BE2C (cell line): Measurements from ENCODE around the gene SPACA7.

Experiments
- DNase-seq: peaks from one replicate; pipeline ENCODE4 v3.0.0-alpha.2; 2020
- H3K27me3 ChIP-seq: fragments of 250-450 bp; sonication (Bioruptor Pico); 2 replicates; pipeline ENCODE4 v1.5.1; 2020; ENCODE audit warnings: mild to moderate bottlenecking
- H3K36me3 ChIP-seq: fragments of 250-450 bp; sonication (Bioruptor Pico); 2 replicates; pipeline ENCODE4 v1.5.1; 2020; ENCODE audit warnings: mild to moderate bottlenecking
- H3K4me1 ChIP-seq: fragments of 250-450 bp; sonication (Bioruptor Pico); 2 replicates; pipeline ENCODE4 v1.5.1; 2020
- H3K4me3 ChIP-seq: 2 replicates; pipeline ENCODE4 v1.5.1; 2011; ENCODE audit warnings: low read depth, low read length
- H3K9me3 ChIP-seq: fragments of 250-450 bp; sonication (Bioruptor Pico); 2 replicates; pipeline ENCODE4 v1.5.1; 2020
- CTCF ChIP-seq: IDR thresholded peaks from 2 replicates; pipeline ENCODE4 v1.5.1; 2012; ENCODE audit warnings: mild to moderate bottlenecking, low read depth, low read length

The SPACA7 gene

GRCh38 chr13:112330479-112331381 is 45.4 kb upstream of the SPACA7 start:
- no peak for DNase-seq
- Histone ChIP-seq H3K4me1 (no peaks in the 10 kb centered on the region), H3K27me3 (peaks cover 82% of the 10 kb centered on the region), H3K36me3 (no peaks in the 10 kb centered on the region), H3K4me3 (no peak overlapping the region), H3K9me3 (no peaks in the 10 kb centered on the region; the same call in 1 of the 2 replicates)
- no peak for TF ChIP-seq CTCF

DNA sequence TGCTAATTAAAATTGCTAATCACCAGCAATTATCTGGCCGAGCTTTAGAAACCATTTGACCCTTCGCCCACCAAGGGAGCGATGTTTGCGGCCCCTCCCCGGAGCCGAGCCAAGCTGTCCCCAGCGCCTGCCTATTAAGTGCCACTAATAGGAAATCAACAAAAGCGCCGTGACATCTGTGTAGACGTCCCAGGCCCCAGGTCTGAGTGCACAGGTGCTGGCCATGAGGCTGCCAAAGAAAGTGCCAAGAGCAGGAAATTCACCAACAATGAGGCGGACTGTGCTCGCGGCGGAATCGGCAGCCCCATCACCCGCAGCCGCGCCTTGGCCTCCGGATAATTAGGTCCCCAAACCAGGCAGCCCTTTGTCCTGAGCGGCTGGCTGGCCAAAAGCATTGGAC is 44.5 kb upstream of the SPACA7 start:
- H3K36me3 ChIP-seq, result no peaks in the 10 kb centered on the region
- peaks cover 73% of the 10 kb centered on the region for H3K27me3 ChIP-seq
- no peaks in the 10 kb centered on the region; the same call in 1 of the 2 replicates for H3K9me3 ChIP-seq
- no peak for DNase-seq
- TF ChIP-seq CTCF, result no peak
- H3K4me3 ChIP-seq, result no peak overlapping the region
- H3K4me1 ChIP-seq, result no peaks in the 10 kb centered on the region

DNA sequence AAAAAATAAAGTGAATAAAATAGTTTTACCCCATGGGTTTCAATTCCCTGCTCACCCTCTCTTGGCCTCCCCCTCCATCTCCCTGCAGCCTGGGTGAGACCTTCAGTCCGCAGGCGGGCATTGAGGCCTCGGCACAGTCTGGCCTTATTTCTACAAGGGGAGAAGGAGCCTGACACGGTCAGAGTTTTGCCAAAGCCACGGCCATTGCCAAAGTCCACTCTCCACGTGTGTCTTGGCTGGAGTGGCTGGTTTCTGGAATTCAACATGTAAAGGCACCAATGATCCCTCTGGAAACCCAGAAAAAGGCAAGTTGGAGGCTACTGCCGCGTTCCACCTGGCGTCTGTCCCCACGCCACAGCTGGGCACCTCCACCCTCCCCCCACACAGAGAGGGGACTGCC is 43.4 kb upstream of the SPACA7 start:
- no peak overlapping the region for H3K4me3 ChIP-seq
- DNase-seq, result no peak
- H3K27me3 ChIP-seq, result peaks cover 64% of the 10 kb centered on the region
- no peak for TF ChIP-seq CTCF
- H3K36me3 ChIP-seq, result no peaks in the 10 kb centered on the region
- H3K9me3 ChIP-seq, result no peaks in the 10 kb centered on the region; the same call in 1 of the 2 replicates
- no peaks in the 10 kb centered on the region for H3K4me1 ChIP-seq

DNA sequence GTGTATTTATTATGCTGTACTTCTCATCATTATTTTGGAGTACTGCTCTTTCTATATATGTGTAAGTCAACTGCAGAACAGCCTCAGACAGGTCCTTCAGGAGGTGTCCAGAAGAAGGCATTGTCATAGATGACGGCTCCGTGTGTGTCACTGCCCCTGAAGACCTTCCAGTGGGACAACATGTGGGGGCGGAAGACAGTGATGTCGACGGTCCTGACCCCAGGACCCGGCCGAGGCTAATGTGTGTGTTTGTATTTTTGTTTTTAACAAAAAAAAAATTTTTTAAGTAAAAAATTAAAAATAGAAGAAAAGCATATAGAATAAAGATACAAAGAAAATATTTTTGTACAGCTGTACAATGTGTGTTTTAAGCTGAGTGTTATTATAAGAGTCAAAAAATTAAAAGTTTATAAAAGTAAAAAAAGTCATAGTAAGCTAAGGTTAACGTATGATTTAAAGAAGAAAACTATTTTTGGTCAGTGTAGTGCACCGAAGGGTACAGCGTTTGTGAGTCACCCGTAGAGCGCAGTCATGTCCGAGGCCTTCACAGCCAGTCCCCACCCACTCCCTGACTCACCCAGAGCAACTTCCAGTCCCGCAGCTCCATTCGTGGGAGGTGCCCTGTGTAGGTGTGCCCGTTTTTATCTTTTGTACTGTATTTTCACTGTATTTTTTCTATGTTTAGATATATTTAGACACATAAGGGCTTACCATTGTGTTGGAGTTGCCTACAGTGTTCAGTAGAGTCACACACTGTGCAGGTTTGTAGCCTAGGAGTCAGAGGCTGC is 42.2 kb upstream of the SPACA7 start:
- Histone ChIP-seq H3K9me3 (no peaks in the 10 kb centered on the region; the same call in 1 of the 2 replicates), H3K4me1 (no peaks in the 10 kb centered on the region), H3K4me3 (no peak overlapping the region), H3K27me3 (peaks cover 56% of the 10 kb centered on the region), H3K36me3 (no peaks in the 10 kb centered on the region)
- no peak for DNase-seq
- TF ChIP-seq CTCF, result no peak

- TF ChIP-seq CTCF, result 0 out of 2 replicates have a peak, but pooled peaks have one; percentile 21
- no peaks in the 10 kb centered on the region for H3K4me1 ChIP-seq
- no peak for DNase-seq
- H3K4me3 ChIP-seq, result no peak overlapping the region
- H3K9me3 ChIP-seq, result no peaks in the 10 kb centered on the region; the same call in 1 of the 2 replicates
- peaks cover 45% of the 10 kb centered on the region for H3K27me3 ChIP-seq
- no peaks in the 10 kb centered on the region for H3K36me3 ChIP-seq
Observed at GRCh38 chr13:112335135-112335534, 41.0 kb upstream of the SPACA7 start.

- no peaks in the 10 kb centered on the region for H3K4me1 ChIP-seq
Observed at GRCh38 chr13:112341446-112341845, 34.7 kb upstream of the SPACA7 start.

More at GRCh38 chr13:112341446-112341845, 34.7 kb upstream of the SPACA7 start:
- peaks cover 59% of the 10 kb centered on the region for H3K27me3 ChIP-seq
- H3K4me3 ChIP-seq, result no peak overlapping the region
- DNase-seq, result no peak
- H3K36me3 ChIP-seq, result no peaks in the 10 kb centered on the region
- no peak for TF ChIP-seq CTCF
- H3K9me3 ChIP-seq, result no peaks in the 10 kb centered on the region
